HepG2 (cell line): Measurements from ENCODE around the gene OLAH.

Experiments used
- BRCA1 ChIP-seq: sonication (generic); formaldehyde crosslinking; IDR thresholded peaks from 2 replicates; pipeline ENCODE4 v1.4.0; 2020; ENCODE audit warnings: missing genetic modification reagents
- DR1 ChIP-seq: sonication (generic); formaldehyde crosslinking; IDR thresholded peaks from 2 replicates; pipeline ENCODE4 v1.8.0; 2021; ENCODE audit warnings: mild to moderate bottlenecking, missing genetic modification reagents, inconsistent platforms
- EEA1 ChIP-seq: sonication (generic); formaldehyde crosslinking; IDR thresholded peaks from 2 replicates; pipeline ENCODE4 v1.5.1; 2020; ENCODE audit warnings: mild to moderate bottlenecking, missing genetic modification reagents, borderline replicate concordance
- HMGA1 ChIP-seq: sonication (generic); formaldehyde crosslinking; conservative IDR thresholded peaks from 2 replicates; pipeline ENCODE4 v1.4.0; 2020; ENCODE audit warnings: missing genetic modification reagents
- PHF21A ChIP-seq: sonication (generic); formaldehyde crosslinking; IDR thresholded peaks from 2 replicates; pipeline ENCODE4 v1.5.0; 2020; ENCODE audit warnings: mild to moderate bottlenecking, missing genetic modification reagents
- SKIL ChIP-seq: sonication (generic); formaldehyde crosslinking; IDR thresholded peaks from 2 replicates; pipeline ENCODE4 v1.8.0; 2022; ENCODE audit warnings: missing genetic modification reagents, mild to moderate bottlenecking, moderate library complexity, borderline replicate concordance
- TARDBP ChIP-seq: sonication (generic); formaldehyde crosslinking; IDR thresholded peaks from 2 replicates; pipeline ENCODE4 v1.8.0; 2022; ENCODE audit warnings: mild to moderate bottlenecking, missing genetic modification reagents
- ZNF3 ChIP-seq: IDR thresholded peaks from 2 replicates; pipeline ENCODE4 v1.7.0; 2017; ENCODE audit warnings: inconsistent platforms
- ZNF407 ChIP-seq: sonication (generic); formaldehyde crosslinking; IDR thresholded peaks from one replicate; pipeline ENCODE4 v1.5.1; 2020; ENCODE audit warnings: mild to moderate bottlenecking, missing genetic modification reagents; ENCODE audit errors: not compliant biosample characterization

- TF ChIP-seq ZNF407 (CRISPR knock-in tag) (no peak), PHF21A (no peak), ZNF3 (CRISPR knock-in tag) (no peak), SKIL (CRISPR knock-in tag) (no peak), BRCA1 (CRISPR knock-in tag) (no peak), TARDBP (CRISPR knock-in tag) (no peak), DR1 (CRISPR knock-in tag) (no peak), EEA1 (CRISPR knock-in tag) (no peak), HMGA1 (CRISPR knock-in tag) (no peak)
Measured at GRCh38 chr10:15067154-15067553, 23.4 kb downstream of the OLAH start.
